K562 (cell line): ENCODE measurements around the gene MATCAP1. TPM values are rescaled to one million over a fixed set of nuclear protein-coding genes. Genes with fewer than 3 reads are reported as not detected.

ENCODE experiments used
- ARID1B ChIP-seq: fragments of 450-650 bp; IDR thresholded peaks from 2 replicates; pipeline ENCODE4 v1.6.1; 2016; ENCODE audit warnings: antibody characterized with exemption, mild to moderate bottlenecking, inconsistent platforms
- BRCA1 ChIP-seq, 2 experiments: fragments of 450-650 bp in 1 of 2; sonication (generic) in 1 of 2; formaldehyde crosslinking in 1 of 2; IDR thresholded peaks; 2 replicates each; pipeline versions ENCODE4 v1.5.0 to v1.6.1; 2017 to 2020; ENCODE audit warnings: mild to moderate bottlenecking in 1 of 2, missing genetic modification reagents in 1 of 2
- KDM4B ChIP-seq, 2 experiments: fragments of 450-650 bp in 1 of 2; sonication (generic) in 1 of 2; IDR thresholded peaks; 2 replicates each; pipeline ENCODE4 v1.6.1; 2016 to 2017; ENCODE audit warnings: borderline replicate concordance in 2 of 2, antibody characterized with exemption in 1 of 2, low read depth in 1 of 2, mild to moderate bottlenecking in 1 of 2
- MCM5 ChIP-seq: fragments of 450-650 bp; IDR thresholded peaks from 2 replicates; pipeline ENCODE4 v1.6.1; 2016; ENCODE audit warnings: low read depth
- POLR3G ChIP-seq: IDR thresholded peaks from 2 replicates; pipeline ENCODE4 v1.6.1; 2011; ENCODE audit not compliant: insufficient read length, insufficient replicate concordance; ENCODE audit errors: extremely low read depth
- SP1 ChIP-seq: sonication (generic); formaldehyde crosslinking; IDR thresholded peaks from 2 replicates; pipeline ENCODE4 v1.8.1; 2022; ENCODE audit warnings: mild to moderate bottlenecking, missing genetic modification reagents
- ZBTB8A ChIP-seq: fragments of 450-650 bp; IDR thresholded peaks from 2 replicates; pipeline ENCODE4 v1.6.1; 2018; ENCODE audit warnings: mild to moderate bottlenecking, moderate library complexity; ENCODE audit not compliant: partially characterized antibody
- ZNF408 ChIP-seq: fragments of 250-450 bp; sonication (Bioruptor Pico); IDR thresholded peaks from 2 replicates; pipeline ENCODE4 v1.4.0; 2020; ENCODE audit warnings: low read depth, mild to moderate bottlenecking, moderate library complexity
- polyA plus RNA-seq, 8 experiments: library from polyadenylated mRNA; depleted of rRNA in 4 of 8; stranded (reverse) in 5 of 8; unstranded in 3 of 8; fragments of >200 nt; fragmentation: Nextera tagmentation in 2 of 8; fragmentation: Illumina TruSeq in 1 of 8; extraction: Ambion mirVana in 2 of 8; extraction: Trizol in 1 of 8; gene quantifications; 2 replicates each; pipeline versions ENCODE4 v1.2.1 to v1.2.3, GENCODE V29; 2011 to 2014; ENCODE audit warnings: inconsistent platforms in 1 of 8, missing spikeins in 1 of 8
- total RNA-seq, 7 experiments: library from RNA; depleted of rRNA in 6 of 7; stranded (reverse); fragments of >200 nt in 6 of 7; fragmentation: Illumina TruSeq in 2 of 7; extraction: Trizol in 2 of 7; gene quantifications; 2 replicates each; pipeline versions ENCODE4 v1.2.1 to v1.2.3, GENCODE V29; 2011 to 2021; ENCODE audit warnings: low replicate concordance in 1 of 7
- TF ChIP-seq, protein P1 (sequence below), 2 experiments: fragments of 450-650 bp; formaldehyde crosslinking in 1 of 2; IDR thresholded peaks; 2 replicates each; pipeline versions ENCODE4 v1.4.0 to v1.6.1; 2014 to 2020; ENCODE audit warnings: mild to moderate bottlenecking in 2 of 2, borderline replicate concordance in 1 of 2, low read depth in 1 of 2
- TF ChIP-seq, protein P2 (sequence below): fragments of 250-450 bp; sonication (Bioruptor Pico); IDR thresholded peaks from 2 replicates; pipeline ENCODE4 v1.4.0; 2020; ENCODE audit warnings: mild to moderate bottlenecking, moderate library complexity, borderline replicate concordance
- TF ChIP-seq, protein P3 (sequence below): sonication (generic); formaldehyde crosslinking; IDR thresholded peaks from 2 replicates; pipeline ENCODE4 v1.8.0; 2023; ENCODE audit warnings: mild to moderate bottlenecking, missing genetic modification reagents

The MATCAP1 gene
- total and polyA plus RNA-seq, 9 of the 15 experiments (the other 6 are each of a cell fraction or from before 2014, with no cell fraction given): 3.4 to 20.5 (median 10.3) TPM

DNA sequence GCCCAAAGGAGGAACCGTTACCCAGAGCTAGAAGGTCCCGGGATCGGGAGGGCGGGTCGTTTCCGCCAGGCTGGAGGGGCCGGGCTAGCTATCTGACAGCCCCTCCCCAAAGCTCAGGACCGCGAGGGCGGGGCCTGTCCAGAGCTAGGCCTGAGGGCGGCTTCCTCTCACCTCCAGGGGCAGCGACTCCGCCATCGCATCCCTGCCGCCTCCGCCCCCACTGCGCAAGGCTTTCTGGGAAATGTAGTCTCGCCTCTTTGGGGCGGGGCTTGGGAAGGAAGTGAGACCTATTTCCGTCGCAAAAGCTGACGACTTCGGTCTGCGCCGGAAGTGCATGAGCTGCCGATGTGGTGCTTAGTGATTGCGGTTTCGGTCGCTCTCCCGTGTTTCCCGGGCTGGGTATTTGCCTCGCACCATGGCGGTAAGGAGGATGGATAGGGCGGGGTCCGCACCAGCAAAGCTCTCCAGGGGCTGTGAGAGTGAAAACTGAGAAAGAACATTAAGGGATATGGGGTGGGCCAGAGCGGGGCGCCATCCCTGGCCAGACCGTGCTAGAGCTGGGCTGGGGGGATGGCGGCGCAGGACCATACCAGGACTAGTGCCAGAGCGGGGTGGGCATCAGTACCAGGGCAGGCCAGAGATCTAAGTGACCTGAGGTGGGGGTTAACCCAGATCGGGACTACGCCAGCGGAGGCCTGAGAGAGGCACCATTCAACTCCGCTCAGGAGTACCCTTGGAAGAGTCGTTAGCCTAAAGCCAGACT is 43.2 kb upstream of the MATCAP1 start, which contains the start of gene TMEM208 (continued):
- TF ChIP-seq, protein P1, sequence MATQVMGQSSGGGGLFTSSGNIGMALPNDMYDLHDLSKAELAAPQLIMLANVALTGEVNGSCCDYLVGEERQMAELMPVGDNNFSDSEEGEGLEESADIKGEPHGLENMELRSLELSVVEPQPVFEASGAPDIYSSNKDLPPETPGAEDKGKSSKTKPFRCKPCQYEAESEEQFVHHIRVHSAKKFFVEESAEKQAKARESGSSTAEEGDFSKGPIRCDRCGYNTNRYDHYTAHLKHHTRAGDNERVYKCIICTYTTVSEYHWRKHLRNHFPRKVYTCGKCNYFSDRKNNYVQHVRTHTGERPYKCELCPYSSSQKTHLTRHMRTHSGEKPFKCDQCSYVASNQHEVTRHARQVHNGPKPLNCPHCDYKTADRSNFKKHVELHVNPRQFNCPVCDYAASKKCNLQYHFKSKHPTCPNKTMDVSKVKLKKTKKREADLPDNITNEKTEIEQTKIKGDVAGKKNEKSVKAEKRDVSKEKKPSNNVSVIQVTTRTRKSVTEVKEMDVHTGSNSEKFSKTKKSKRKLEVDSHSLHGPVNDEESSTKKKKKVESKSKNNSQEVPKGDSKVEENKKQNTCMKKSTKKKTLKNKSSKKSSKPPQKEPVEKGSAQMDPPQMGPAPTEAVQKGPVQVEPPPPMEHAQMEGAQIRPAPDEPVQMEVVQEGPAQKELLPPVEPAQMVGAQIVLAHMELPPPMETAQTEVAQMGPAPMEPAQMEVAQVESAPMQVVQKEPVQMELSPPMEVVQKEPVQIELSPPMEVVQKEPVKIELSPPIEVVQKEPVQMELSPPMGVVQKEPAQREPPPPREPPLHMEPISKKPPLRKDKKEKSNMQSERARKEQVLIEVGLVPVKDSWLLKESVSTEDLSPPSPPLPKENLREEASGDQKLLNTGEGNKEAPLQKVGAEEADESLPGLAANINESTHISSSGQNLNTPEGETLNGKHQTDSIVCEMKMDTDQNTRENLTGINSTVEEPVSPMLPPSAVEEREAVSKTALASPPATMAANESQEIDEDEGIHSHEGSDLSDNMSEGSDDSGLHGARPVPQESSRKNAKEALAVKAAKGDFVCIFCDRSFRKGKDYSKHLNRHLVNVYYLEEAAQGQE (IDR thresholded peaks at IDR 0.05; ENCODE audit: borderline replicate concordance): no peak; the same call in 1 of the 2 replicates
- TF ChIP-seq, protein P1 (CRISPR knock-in tag; IDR thresholded peaks at IDR 0.05; ENCODE audit: low read depth): no peak; the same call in 1 of the 2 replicates
- TF ChIP-seq MCM5 (no peak), POLR3G (no peak), KDM4B (IDR thresholded peaks at IDR 0.05; ENCODE audit: borderline replicate concordance in 2 of 2, low read depth in 1 of 2) (peak in 1 of 2 experiments; percentile 99; a peak in 2 of 4 replicates), BRCA1 (IDR thresholded peaks at IDR 0.05) (no peak), BRCA1 (CRISPR knock-in tag; IDR thresholded peaks at IDR 0.05) (no peak), ARID1B (no peak; the same call in 1 of the 2 replicates), ZBTB8A (no peak), SP1 (CRISPR knock-in tag) (peak; percentile 100), ZNF408 (no peak)
- TF ChIP-seq, protein P2, sequence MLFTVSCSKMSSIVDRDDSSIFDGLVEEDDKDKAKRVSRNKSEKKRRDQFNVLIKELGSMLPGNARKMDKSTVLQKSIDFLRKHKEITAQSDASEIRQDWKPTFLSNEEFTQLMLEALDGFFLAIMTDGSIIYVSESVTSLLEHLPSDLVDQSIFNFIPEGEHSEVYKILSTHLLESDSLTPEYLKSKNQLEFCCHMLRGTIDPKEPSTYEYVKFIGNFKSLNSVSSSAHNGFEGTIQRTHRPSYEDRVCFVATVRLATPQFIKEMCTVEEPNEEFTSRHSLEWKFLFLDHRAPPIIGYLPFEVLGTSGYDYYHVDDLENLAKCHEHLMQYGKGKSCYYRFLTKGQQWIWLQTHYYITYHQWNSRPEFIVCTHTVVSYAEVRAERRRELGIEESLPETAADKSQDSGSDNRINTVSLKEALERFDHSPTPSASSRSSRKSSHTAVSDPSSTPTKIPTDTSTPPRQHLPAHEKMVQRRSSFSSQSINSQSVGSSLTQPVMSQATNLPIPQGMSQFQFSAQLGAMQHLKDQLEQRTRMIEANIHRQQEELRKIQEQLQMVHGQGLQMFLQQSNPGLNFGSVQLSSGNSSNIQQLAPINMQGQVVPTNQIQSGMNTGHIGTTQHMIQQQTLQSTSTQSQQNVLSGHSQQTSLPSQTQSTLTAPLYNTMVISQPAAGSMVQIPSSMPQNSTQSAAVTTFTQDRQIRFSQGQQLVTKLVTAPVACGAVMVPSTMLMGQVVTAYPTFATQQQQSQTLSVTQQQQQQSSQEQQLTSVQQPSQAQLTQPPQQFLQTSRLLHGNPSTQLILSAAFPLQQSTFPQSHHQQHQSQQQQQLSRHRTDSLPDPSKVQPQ (CRISPR knock-in tag): no peak
- TF ChIP-seq, protein P3, sequence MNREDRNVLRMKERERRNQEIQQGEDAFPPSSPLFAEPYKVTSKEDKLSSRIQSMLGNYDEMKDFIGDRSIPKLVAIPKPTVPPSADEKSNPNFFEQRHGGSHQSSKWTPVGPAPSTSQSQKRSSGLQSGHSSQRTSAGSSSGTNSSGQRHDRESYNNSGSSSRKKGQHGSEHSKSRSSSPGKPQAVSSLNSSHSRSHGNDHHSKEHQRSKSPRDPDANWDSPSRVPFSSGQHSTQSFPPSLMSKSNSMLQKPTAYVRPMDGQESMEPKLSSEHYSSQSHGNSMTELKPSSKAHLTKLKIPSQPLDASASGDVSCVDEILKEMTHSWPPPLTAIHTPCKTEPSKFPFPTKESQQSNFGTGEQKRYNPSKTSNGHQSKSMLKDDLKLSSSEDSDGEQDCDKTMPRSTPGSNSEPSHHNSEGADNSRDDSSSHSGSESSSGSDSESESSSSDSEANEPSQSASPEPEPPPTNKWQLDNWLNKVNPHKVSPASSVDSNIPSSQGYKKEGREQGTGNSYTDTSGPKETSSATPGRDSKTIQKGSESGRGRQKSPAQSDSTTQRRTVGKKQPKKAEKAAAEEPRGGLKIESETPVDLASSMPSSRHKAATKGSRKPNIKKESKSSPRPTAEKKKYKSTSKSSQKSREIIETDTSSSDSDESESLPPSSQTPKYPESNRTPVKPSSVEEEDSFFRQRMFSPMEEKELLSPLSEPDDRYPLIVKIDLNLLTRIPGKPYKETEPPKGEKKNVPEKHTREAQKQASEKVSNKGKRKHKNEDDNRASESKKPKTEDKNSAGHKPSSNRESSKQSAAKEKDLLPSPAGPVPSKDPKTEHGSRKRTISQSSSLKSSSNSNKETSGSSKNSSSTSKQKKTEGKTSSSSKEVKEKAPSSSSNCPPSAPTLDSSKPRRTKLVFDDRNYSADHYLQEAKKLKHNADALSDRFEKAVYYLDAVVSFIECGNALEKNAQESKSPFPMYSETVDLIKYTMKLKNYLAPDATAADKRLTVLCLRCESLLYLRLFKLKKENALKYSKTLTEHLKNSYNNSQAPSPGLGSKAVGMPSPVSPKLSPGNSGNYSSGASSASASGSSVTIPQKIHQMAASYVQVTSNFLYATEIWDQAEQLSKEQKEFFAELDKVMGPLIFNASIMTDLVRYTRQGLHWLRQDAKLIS (CRISPR knock-in tag): no peak
